ENCODE measurements around the gene PTGER3.

Gene PTGER3

DNA sequence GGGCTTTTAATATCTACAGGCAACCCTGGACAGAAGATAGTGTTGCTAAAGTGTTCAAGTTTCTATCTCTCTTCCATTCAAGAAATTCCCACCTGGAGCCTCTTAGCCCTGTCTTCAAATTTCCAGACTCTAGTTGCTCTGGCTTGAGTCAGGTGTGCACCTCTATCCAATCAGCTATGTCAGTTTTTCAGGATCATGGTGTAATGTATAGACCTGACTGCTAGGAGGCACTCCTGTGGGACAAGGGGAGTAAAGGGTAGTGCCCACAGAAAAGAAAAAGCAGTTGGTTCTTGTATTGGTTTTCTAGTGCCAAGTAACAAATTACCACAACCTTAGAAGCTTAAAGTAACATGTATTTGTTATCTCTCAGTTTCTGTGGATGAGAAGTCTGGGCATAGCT lies 39.4 kb upstream of the PTGER3 start:
- no peak overlapping the region for H3K4me3 ChIP-seq (ENCODE audit: low read depth, low read length)
- no peak for DNase-seq (ENCODE audit: low read depth)
- TF ChIP-seq, protein P1, sequence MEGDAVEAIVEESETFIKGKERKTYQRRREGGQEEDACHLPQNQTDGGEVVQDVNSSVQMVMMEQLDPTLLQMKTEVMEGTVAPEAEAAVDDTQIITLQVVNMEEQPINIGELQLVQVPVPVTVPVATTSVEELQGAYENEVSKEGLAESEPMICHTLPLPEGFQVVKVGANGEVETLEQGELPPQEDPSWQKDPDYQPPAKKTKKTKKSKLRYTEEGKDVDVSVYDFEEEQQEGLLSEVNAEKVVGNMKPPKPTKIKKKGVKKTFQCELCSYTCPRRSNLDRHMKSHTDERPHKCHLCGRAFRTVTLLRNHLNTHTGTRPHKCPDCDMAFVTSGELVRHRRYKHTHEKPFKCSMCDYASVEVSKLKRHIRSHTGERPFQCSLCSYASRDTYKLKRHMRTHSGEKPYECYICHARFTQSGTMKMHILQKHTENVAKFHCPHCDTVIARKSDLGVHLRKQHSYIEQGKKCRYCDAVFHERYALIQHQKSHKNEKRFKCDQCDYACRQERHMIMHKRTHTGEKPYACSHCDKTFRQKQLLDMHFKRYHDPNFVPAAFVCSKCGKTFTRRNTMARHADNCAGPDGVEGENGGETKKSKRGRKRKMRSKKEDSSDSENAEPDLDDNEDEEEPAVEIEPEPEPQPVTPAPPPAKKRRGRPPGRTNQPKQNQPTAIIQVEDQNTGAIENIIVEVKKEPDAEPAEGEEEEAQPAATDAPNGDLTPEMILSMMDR (IDR thresholded peaks at IDR 0.05; ENCODE audit: control insufficient read depth, extremely low read depth, insufficient read depth) = no peak

DNA sequence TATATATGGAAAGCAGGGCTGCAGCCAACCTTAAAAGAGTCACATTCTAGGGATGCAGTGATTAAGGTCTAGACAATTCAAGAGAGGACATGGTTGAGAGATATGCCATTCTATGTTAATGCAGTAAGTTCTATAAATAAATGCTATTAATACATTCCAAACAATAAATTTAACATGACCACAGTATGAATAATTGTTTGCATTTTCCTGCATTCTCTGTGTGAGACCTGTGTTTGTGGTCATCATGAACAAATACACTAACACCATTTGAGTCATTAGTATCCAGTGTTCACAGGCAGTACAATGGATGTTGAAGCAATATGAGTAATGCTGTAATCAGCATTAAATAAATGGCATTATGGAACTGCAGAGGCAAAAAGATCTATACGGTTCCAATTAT lies 38.7 kb upstream of the PTGER3 start:
- no peak for DNase-seq (ENCODE audit: low read depth)
- TF ChIP-seq, protein P1 (IDR thresholded peaks at IDR 0.05; ENCODE audit: control insufficient read depth, extremely low read depth, insufficient read depth) = no peak
- no peak overlapping the region for H3K4me3 ChIP-seq (ENCODE audit: low read depth, low read length)

DNA sequence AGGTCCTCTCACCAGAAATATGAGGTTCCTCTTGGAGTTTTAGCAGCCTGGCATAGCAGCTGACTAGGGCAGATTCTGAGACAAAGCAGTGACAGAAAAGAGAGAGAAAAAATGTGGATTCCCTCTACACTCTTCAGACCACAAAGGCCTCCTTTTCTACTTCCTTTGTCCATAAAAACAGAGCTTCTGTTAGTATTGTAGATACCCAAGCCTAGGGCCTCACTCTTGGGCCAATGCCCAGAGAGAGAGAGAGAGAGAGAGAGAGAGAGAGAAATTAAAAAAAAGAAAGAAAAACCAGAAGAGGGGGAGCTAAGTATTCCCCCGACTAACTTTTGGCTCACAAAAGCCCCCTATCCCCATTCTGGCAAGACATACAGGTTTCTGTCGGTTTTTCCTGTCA lies 35.7 kb upstream of the PTGER3 start:
- DNase-seq (ENCODE audit: low read depth) = no peak
- no peak overlapping the region for H3K4me3 ChIP-seq (ENCODE audit: low read depth, low read length)
- TF ChIP-seq, protein P1 (IDR thresholded peaks at IDR 0.05; ENCODE audit: control insufficient read depth, extremely low read depth, insufficient read depth) = no peak

DNA sequence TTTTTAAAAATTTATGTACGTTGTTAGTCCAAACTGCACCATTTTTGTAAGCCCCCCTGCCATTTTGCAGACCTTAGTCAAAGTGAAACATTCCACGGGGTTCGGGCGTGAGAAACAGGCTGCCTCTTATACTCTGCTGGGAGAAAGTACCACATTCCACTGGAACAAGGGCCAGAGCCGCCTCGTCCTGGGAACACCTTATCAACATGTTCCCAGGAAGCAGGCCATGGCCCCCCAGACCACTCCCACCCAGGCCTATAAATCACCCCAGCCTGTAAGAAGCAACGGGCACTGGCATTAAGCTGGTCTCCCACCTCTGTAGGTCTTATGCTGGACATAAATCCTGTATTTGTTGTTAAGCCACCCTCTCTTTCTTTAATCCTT lies 34.1 kb upstream of the PTGER3 start:
- TF ChIP-seq, protein P1 (IDR thresholded peaks at IDR 0.05; ENCODE audit: control insufficient read depth, extremely low read depth, insufficient read depth) = no peak
- DNase-seq (ENCODE audit: low read depth) = no peak
- H3K4me3 ChIP-seq (ENCODE audit: low read depth, low read length) = peak overlapping the region; percentile 95

DNA sequence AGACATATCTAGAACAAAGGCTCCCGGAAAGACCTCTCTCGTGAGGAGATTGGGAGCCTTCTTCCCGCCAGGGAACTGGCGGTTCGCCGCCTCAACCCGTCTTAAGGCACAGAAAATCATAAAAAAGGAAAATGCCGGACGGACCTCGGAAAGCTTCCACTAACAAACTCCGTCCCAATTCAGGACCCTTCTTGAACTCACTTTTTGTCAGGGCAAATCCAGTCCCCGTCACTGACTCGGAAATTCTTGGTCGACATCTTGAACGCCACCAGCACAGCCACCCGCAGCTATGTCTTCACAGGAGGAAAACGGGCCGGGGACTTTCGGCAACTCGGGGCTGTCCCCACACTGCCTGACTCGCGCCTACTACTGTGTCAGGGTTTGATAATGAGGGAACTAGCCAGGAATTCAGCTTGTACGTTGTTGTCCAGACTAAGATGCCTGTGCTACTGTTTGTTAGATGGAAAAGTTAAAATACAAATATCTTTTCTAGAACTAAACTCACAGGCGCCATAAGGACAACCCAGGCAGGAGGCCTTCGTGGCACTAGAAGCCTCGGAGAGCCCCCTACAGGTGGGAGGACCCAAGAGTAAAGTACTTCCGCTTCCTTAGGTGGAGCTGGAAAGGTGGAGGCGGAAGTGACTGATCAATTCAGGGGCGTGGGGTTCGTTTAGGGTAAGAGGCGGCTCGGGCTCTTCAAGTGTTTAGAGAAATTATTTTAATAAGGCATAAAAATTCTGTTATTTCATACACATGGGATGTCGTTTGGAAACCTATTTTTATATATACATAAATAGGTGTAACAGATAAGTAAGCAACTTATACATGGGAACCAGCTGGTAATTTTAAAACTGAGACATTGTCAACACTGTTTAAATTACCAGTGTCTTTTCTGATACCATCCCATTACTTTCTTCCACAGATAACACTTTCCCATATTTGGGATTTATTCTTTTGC lies 33.4 kb upstream of the PTGER3 start, which contains the start of gene ZRANB2:
Gene ZRANB2 (minus strand): TSS at position 297 of the 958 bp plus-strand sequence. CDS start 40 bp downstream, at position 257.
- DNase-seq (ENCODE audit: low read depth) = peak; percentile 94
- TF ChIP-seq, protein P1 (IDR thresholded peaks at IDR 0.05; ENCODE audit: control insufficient read depth, extremely low read depth, insufficient read depth) = peak; percentile 55
- peak within 1 kb of the TSS; percentile 95 for H3K4me3 ChIP-seq (ENCODE audit: low read depth, low read length)

DNA sequence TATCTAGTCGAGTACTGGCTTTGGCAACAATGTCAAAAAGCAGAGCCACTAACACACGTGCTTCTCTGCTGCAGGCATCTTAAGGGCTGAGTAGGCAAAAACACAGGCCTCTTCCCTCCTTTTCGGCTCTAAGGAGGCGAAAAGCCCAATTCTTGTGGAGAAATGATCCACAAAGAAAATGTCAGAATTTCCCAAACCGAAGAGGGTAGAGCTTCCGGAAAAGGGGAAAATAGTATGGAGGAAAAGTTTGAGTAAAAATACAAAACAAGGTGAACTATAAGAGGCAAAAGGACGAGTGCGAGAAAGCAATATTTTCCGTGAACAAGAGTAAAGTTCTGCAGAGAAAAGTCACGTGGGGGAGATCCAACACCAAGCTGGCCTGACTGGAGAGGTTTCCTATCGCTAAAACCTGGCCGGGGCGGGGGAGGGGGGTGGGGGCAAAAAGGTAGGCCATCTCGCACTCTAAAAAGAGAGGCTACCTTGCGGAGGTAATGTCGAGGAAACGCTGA lies 32.7 kb upstream of the PTGER3 start:
- peak overlapping the region; percentile 95 for H3K4me3 ChIP-seq (ENCODE audit: low read depth, low read length)
- TF ChIP-seq, protein P1 (IDR thresholded peaks at IDR 0.05; ENCODE audit: control insufficient read depth, extremely low read depth, insufficient read depth) = no peak
- no peak for DNase-seq (ENCODE audit: low read depth)
